SK-N-SH treated with all-trans-retinoic acid at 6 μM for 48 hours (cell line): ENCODE data around the gene SMIM32.

ENCODE experiments used
- ATAC-seq: fragments of 200-7000 bp; cut with Tn5 transposase; 3 replicates; pipeline ENCODE4 v1.9.1; 2020; ENCODE audit warnings: mild to moderate bottlenecking, moderate library complexity
- ARNTL ChIP-seq: fragments of 450-650 bp; formaldehyde crosslinking; IDR thresholded peaks from 2 replicates; pipeline ENCODE4 v1.5.0; 2020; ENCODE audit warnings: low read depth, mild to moderate bottlenecking, moderate library complexity, borderline replicate concordance
- BACH2 ChIP-seq: fragments of 250-450 bp; sonication (Bioruptor Pico); IDR thresholded peaks from 2 replicates; pipeline ENCODE4 v1.9.0; 2021; ENCODE audit warnings: mild to moderate bottlenecking, borderline replicate concordance
- CSDC2 ChIP-seq: fragments of 250-450 bp; sonication (Bioruptor Pico); IDR thresholded peaks from 2 replicates; pipeline ENCODE4 v1.5.0; 2020; ENCODE audit warnings: mild to moderate bottlenecking, moderate library complexity
- ESRRG ChIP-seq: fragments of 250-450 bp; sonication (Bioruptor Pico); IDR thresholded peaks from 2 replicates; pipeline ENCODE4 v1.6.1; 2021; ENCODE audit warnings: mild to moderate bottlenecking
- GLIS3 ChIP-seq: fragments of 250-450 bp; sonication (Bioruptor Pico); IDR thresholded peaks from 2 replicates; pipeline ENCODE4 v1.5.0; 2020; ENCODE audit warnings: mild to moderate bottlenecking, moderate library complexity
- ISL1 ChIP-seq: fragments of 250-450 bp; sonication (Bioruptor Pico); IDR thresholded peaks from 2 replicates; pipeline ENCODE4 v2.1.2; 2022; ENCODE audit warnings: mild to moderate bottlenecking, moderate library complexity
- RARB ChIP-seq: fragments of 250-450 bp; sonication (Bioruptor Pico); IDR thresholded peaks from 2 replicates; pipeline ENCODE4 v1.8.0; 2021; ENCODE audit warnings: mild to moderate bottlenecking, moderate library complexity
- SNAI2 ChIP-seq: fragments of 250-450 bp; sonication (Bioruptor Pico); IDR thresholded peaks from 2 replicates; pipeline ENCODE4 v1.5.0; 2020; ENCODE audit warnings: mild to moderate bottlenecking, moderate library complexity
- TOX ChIP-seq: fragments of 250-450 bp; sonication (Bioruptor Pico); IDR thresholded peaks from 2 replicates; pipeline ENCODE4 v1.8.0; 2021; ENCODE audit warnings: mild to moderate bottlenecking, moderate library complexity, borderline replicate concordance
- ZC3H10 ChIP-seq: fragments of 250-450 bp; sonication (Bioruptor Pico); IDR thresholded peaks from 2 replicates; pipeline ENCODE4 v1.5.1; 2021; ENCODE audit warnings: mild to moderate bottlenecking, moderate library complexity
- ZFP3 ChIP-seq: fragments of 250-450 bp; sonication (Bioruptor Pico); IDR thresholded peaks from 2 replicates; pipeline ENCODE4 v1.5.0; 2020; ENCODE audit warnings: mild to moderate bottlenecking, moderate library complexity
- ZFP30 ChIP-seq: fragments of 450-650 bp; formaldehyde crosslinking; IDR thresholded peaks from 2 replicates; pipeline ENCODE4 v1.5.0; 2022; ENCODE audit warnings: mild to moderate bottlenecking, moderate library complexity
- ZNF565 ChIP-seq: fragments of 450-650 bp; formaldehyde crosslinking; conservative IDR thresholded peaks from 2 replicates; pipeline ENCODE4 v1.5.0; 2020; ENCODE audit warnings: low read depth, mild to moderate bottlenecking, moderate library complexity
- ZNF70 ChIP-seq: fragments of 450-650 bp; formaldehyde crosslinking; IDR thresholded peaks from 2 replicates; pipeline ENCODE4 v1.5.0; 2020; ENCODE audit warnings: mild to moderate bottlenecking, moderate library complexity
- ZNF8 ChIP-seq: fragments of 450-650 bp; formaldehyde crosslinking; IDR thresholded peaks from 2 replicates; pipeline ENCODE4 v1.5.0; 2020; ENCODE audit warnings: mild to moderate bottlenecking, moderate library complexity
- TF ChIP-seq, protein P1 (sequence below): fragments of 250-450 bp; sonication (Bioruptor Pico); IDR thresholded peaks from 2 replicates; pipeline ENCODE4 v1.8.0; 2020; ENCODE audit warnings: mild to moderate bottlenecking, moderate library complexity, borderline replicate concordance
- TF ChIP-seq, protein P2 (sequence below): fragments of 250-450 bp; sonication (Bioruptor Pico); IDR thresholded peaks from 2 replicates; pipeline ENCODE4 v1.5.1; 2021; ENCODE audit warnings: mild to moderate bottlenecking, moderate library complexity
- TF ChIP-seq, protein P3 (sequence below): fragments of 250-450 bp; sonication (Bioruptor Pico); IDR thresholded peaks from 2 replicates; pipeline ENCODE4 v1.5.0; 2020; ENCODE audit warnings: mild to moderate bottlenecking, moderate library complexity
- TF ChIP-seq, protein P4 (sequence below): fragments of 250-450 bp; sonication (Bioruptor Pico); IDR thresholded peaks from 2 replicates; pipeline ENCODE4 v1.5.1; 2020; ENCODE audit warnings: low read depth, mild to moderate bottlenecking, moderate library complexity

The SMIM32 gene

DNA sequence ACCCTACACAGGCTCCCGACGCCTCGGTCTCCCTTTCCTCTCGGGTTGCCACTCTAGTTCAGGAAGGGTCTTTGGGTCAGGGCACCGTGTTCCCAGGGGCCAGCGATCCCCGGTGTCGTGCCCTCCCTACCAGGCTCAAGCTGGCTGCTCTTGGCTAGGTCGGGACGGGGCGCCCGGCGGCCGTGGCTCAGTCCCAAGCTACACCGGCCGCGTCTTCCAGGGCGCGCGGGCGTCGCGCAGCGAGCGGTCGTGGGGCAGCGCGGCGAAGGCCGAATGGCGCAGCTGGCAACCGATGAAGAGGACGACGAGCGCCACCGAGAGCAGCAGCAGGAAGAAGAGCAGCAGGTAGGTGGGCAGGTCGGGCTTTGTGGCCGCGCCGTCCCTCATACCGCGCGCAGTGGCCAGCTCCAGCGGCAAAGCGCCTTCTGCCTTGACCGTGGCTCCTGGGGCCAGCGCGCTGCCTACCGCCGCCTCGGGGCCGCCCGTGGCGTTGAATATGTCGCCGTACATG is 892 bp downstream of the SMIM32 start (continued):
- TF ChIP-seq, protein P1, sequence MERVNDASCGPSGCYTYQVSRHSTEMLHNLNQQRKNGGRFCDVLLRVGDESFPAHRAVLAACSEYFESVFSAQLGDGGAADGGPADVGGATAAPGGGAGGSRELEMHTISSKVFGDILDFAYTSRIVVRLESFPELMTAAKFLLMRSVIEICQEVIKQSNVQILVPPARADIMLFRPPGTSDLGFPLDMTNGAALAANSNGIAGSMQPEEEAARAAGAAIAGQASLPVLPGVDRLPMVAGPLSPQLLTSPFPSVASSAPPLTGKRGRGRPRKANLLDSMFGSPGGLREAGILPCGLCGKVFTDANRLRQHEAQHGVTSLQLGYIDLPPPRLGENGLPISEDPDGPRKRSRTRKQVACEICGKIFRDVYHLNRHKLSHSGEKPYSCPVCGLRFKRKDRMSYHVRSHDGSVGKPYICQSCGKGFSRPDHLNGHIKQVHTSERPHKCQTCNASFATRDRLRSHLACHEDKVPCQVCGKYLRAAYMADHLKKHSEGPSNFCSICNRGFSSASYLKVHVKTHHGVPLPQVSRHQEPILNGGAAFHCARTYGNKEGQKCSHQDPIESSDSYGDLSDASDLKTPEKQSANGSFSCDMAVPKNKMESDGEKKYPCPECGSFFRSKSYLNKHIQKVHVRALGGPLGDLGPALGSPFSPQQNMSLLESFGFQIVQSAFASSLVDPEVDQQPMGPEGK (CRISPR knock-in tag) = no peak
- TF ChIP-seq, all 23 proteins: peak for 0

DNA sequence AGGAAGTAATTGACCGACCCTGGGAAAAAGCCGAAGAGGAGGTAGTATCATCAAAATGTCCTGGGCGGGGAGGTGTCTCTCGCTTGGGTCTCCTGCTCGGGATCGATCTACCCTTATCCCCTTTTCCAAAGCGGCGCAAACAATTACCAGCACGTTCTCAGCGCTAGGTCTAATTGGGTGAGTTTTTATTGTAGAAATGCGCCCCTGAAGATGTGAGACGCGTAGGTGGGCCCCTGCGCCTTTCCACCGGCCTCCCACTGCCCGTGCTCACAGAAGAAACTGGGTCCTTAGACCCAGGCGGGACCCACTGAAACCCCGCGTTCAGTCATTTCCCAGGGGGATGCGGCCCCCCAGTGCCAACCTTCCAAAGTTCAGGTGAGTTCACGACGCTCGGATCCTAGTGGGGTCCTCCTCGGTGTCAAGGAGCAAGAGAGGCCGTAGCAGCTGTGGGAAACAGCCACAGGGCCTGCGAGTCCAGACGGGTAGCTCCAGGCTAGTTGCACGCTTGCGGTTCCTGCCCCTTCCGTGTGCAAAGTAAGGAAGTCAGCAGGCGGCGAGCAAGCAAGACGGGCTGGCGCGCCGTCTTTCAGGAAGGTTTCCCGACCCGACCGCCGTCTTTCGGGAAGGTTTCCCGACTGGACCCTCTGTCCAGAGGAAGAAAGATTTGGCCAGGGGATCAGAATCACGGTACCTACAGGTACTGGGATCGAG is 1.5 kb downstream of the SMIM32 start:
- TF ChIP-seq ZC3H10 = no peak
- no peak for TF ChIP-seq TOX (CRISPR knock-in tag)
- TF ChIP-seq ZNF8 (CRISPR knock-in tag) = no peak
- no peak for TF ChIP-seq ZFP3
- TF ChIP-seq, protein P2, sequence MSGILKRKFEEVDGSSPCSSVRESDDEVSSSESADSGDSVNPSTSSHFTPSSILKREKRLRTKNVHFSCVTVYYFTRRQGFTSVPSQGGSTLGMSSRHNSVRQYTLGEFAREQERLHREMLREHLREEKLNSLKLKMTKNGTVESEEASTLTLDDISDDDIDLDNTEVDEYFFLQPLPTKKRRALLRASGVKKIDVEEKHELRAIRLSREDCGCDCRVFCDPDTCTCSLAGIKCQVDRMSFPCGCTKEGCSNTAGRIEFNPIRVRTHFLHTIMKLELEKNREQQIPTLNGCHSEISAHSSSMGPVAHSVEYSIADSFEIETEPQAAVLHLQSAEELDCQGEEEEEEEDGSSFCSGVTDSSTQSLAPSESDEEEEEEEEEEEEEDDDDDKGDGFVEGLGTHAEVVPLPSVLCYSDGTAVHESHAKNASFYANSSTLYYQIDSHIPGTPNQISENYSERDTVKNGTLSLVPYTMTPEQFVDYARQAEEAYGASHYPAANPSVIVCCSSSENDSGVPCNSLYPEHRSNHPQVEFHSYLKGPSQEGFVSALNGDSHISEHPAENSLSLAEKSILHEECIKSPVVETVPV (CRISPR knock-in tag) = no peak
- TF ChIP-seq CSDC2 (CRISPR knock-in tag) = no peak
- no peak for TF ChIP-seq SNAI2 (CRISPR knock-in tag)
- no peak for TF ChIP-seq ZNF70 (CRISPR knock-in tag)
- TF ChIP-seq, protein P3, sequence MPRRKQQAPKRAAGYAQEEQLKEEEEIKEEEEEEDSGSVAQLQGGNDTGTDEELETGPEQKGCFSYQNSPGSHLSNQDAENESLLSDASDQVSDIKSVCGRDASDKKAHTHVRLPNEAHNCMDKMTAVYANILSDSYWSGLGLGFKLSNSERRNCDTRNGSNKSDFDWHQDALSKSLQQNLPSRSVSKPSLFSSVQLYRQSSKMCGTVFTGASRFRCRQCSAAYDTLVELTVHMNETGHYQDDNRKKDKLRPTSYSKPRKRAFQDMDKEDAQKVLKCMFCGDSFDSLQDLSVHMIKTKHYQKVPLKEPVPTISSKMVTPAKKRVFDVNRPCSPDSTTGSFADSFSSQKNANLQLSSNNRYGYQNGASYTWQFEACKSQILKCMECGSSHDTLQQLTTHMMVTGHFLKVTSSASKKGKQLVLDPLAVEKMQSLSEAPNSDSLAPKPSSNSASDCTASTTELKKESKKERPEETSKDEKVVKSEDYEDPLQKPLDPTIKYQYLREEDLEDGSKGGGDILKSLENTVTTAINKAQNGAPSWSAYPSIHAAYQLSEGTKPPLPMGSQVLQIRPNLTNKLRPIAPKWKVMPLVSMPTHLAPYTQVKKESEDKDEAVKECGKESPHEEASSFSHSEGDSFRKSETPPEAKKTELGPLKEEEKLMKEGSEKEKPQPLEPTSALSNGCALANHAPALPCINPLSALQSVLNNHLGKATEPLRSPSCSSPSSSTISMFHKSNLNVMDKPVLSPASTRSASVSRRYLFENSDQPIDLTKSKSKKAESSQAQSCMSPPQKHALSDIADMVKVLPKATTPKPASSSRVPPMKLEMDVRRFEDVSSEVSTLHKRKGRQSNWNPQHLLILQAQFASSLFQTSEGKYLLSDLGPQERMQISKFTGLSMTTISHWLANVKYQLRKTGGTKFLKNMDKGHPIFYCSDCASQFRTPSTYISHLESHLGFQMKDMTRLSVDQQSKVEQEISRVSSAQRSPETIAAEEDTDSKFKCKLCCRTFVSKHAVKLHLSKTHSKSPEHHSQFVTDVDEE (CRISPR knock-in tag) = no peak
- TF ChIP-seq ISL1 = no peak
- TF ChIP-seq ESRRG (CRISPR knock-in tag) = no peak
- TF ChIP-seq, protein P1 (CRISPR knock-in tag) = no peak
- TF ChIP-seq, protein P4, sequence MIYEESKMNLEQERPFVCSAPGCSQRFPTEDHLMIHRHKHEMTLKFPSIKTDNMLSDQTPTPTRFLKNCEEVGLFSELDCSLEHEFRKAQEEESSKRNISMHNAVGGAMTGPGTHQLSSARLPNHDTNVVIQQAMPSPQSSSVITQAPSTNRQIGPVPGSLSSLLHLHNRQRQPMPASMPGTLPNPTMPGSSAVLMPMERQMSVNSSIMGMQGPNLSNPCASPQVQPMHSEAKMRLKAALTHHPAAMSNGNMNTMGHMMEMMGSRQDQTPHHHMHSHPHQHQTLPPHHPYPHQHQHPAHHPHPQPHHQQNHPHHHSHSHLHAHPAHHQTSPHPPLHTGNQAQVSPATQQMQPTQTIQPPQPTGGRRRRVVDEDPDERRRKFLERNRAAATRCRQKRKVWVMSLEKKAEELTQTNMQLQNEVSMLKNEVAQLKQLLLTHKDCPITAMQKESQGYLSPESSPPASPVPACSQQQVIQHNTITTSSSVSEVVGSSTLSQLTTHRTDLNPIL (CRISPR knock-in tag) = no peak
- no peak for TF ChIP-seq BACH2 (CRISPR knock-in tag)
- TF ChIP-seq GLIS3 (CRISPR knock-in tag) = no peak
- TF ChIP-seq ZFP30 (CRISPR knock-in tag) = no peak
- no peak for TF ChIP-seq ARNTL
- TF ChIP-seq, all 23 proteins: peak for 0
- ATAC-seq = peak; percentile 28

DNA sequence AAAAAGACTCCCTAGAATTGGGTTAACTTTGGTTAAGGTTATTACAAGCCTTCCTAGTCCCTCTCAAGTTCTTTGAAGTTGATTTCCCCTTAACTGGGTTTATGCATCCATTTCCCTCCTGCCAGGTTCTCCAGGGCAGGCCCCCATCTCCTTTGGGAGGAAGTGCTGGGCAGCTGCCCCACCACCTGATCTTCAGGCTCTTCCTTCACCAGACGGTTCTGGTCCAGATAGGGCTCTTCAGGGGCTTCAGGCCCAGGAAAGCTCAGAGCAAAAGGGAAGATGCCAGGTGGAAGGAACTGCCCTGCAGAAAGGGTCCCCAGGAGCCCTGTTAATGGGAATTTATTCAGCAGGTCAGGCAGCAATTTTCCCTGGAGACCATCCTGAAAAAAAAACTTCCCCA is 2.1 kb downstream of the SMIM32 start:
- no peak for ATAC-seq
- no peak for TF ChIP-seq RARB (CRISPR knock-in tag)
- no peak for TF ChIP-seq ZNF565 (CRISPR knock-in tag)
- TF ChIP-seq, all 23 proteins: peak for 0
